ENCODE results near the gene GALNT6. TPM values are rescaled to one million over a fixed set of nuclear protein-coding genes. Genes with fewer than 3 reads are reported as not detected.
A peak's percentile ranks its signal among the peaks of the same experiment; 100 is the strongest.

GALNT6 gene
- total and polyA plus RNA-seq, 3 donors from 2014 or later: 1.7 to 2.8 (median 2.8) TPM

- WGBS, 2 donors: 84 to 86% methylated on average over 5 of the region's 5 CpGs
- DNase-seq: no peak
- intact Hi-C loops (cut with DNase I; ENCODE audit: low total_unique reads): no loop called here
- Histone ChIP-seq H3K27me3 (no peaks in the 10 kb centered on the region), H3K4me1 (no peaks in the 10 kb centered on the region), H3K4me3 (no peak overlapping the region), H3K27ac (no peak overlapping the region), H3K36me3 (ENCODE audit: low read depth, missing control alignments) (no peaks in the 10 kb centered on the region), H3K9me3 (no peaks in the 10 kb centered on the region)
- TF ChIP-seq POLR2A (IDR thresholded peaks at IDR 0.05) (no peak), CTCF (IDR thresholded peaks at IDR 0.05) (no peak)
Observed at GRCh38 chr12:51349026-51349425, 42.2 kb downstream of the GALNT6 start.

- no peaks in the 10 kb centered on the region for H3K36me3 ChIP-seq (ENCODE audit: low read depth, missing control alignments)
- WGBS, 2 donors: 74 to 76% methylated on average over 3 to 4 of the region's 4 CpGs
- H3K27me3 ChIP-seq: no peaks in the 10 kb centered on the region
- no peak overlapping the region for H3K27ac ChIP-seq
- DNase-seq: no peak
- H3K4me1 ChIP-seq: no peaks in the 10 kb centered on the region
- intact Hi-C loops (cut with DNase I; ENCODE audit: low total_unique reads): no loop called here
- no peak overlapping the region for H3K4me3 ChIP-seq
- H3K9me3 ChIP-seq: no peaks in the 10 kb centered on the region
- no peak for TF ChIP-seq POLR2A (IDR thresholded peaks at IDR 0.05)
- no peak for TF ChIP-seq CTCF (IDR thresholded peaks at IDR 0.05)
Observed at GRCh38 chr12:51348116-51348515, 43.1 kb downstream of the GALNT6 start.

- Histone ChIP-seq H3K36me3 (ENCODE audit: low read depth, missing control alignments) (no peaks in the 10 kb centered on the region), H3K4me1 (no peaks in the 10 kb centered on the region), H3K9me3 (no peaks in the 10 kb centered on the region), H3K27ac (no peak within 1 kb of the TSS), H3K27me3 (no peaks in the 10 kb centered on the region), H3K4me3 (peak within 1 kb of the TSS in 1 of 2 donors; percentile 35)
- no peak for DNase-seq
- WGBS, 2 donors: 76 to 88% methylated on average over 3 of the region's 3 CpGs
- TF ChIP-seq CTCF (IDR thresholded peaks at IDR 0.05) (no peak), POLR2A (IDR thresholded peaks at IDR 0.05) (no peak)
- intact Hi-C loops (cut with DNase I; ENCODE audit: low total_unique reads): no loop called here
Observed at GRCh38 chr12:51346581-51346980, 44.6 kb downstream of the GALNT6 start, which contains the start of gene CELA1. TSS of gene CELA1 (minus strand) at chr12:51346679. CDS start at chr12:51346638, 41 bp downstream.

- no peak for DNase-seq
- intact Hi-C loops (cut with DNase I; ENCODE audit: low total_unique reads): no loop called here
- TF ChIP-seq POLR2A (IDR thresholded peaks at IDR 0.05) (no peak), CTCF (IDR thresholded peaks at IDR 0.05) (no peak)
- Histone ChIP-seq H3K4me3 (no peak overlapping the region), H3K27me3 (no peaks in the 10 kb centered on the region), H3K36me3 (ENCODE audit: low read depth, missing control alignments) (no peaks in the 10 kb centered on the region), H3K27ac (no peak overlapping the region), H3K4me1 (peaks cover 5% of the 10 kb centered on the region), H3K9me3 (no peaks in the 10 kb centered on the region)
- WGBS, 2 donors: 86 to 90% methylated on average over 7 of the region's 7 CpGs
Observed at GRCh38 chr12:51345681-51346080, 45.5 kb downstream of the GALNT6 start.

- intact Hi-C loops (cut with DNase I; ENCODE audit: low total_unique reads): no loop called here
- TF ChIP-seq CTCF (IDR thresholded peaks at IDR 0.05) (no peak), POLR2A (IDR thresholded peaks at IDR 0.05) (no peak)
- H3K4me1 ChIP-seq: peaks cover 5% of the 10 kb centered on the region
- no peak overlapping the region for H3K4me3 ChIP-seq
- no peak overlapping the region for H3K27ac ChIP-seq
- H3K36me3 ChIP-seq (ENCODE audit: low read depth, missing control alignments): no peaks in the 10 kb centered on the region
- DNase-seq: no peak
- no peaks in the 10 kb centered on the region for H3K9me3 ChIP-seq
- no peaks in the 10 kb centered on the region for H3K27me3 ChIP-seq
- 92 to 96% methylated on average over 2 of the region's 2 CpGs for WGBS, 2 donors
Observed at GRCh38 chr12:51343201-51343600, 48.0 kb downstream of the GALNT6 start.

All from testis (tissue), 3 donors.